ENCODE data around the gene MACROD1. TPM values are rescaled to one million over a fixed set of nuclear protein-coding genes. Genes with fewer than 3 reads are reported as not detected.

The MACROD1 gene
- total and polyA plus RNA-seq, 8 donors, result 13.5 to 25.1 (median 20.3) TPM

DNA sequence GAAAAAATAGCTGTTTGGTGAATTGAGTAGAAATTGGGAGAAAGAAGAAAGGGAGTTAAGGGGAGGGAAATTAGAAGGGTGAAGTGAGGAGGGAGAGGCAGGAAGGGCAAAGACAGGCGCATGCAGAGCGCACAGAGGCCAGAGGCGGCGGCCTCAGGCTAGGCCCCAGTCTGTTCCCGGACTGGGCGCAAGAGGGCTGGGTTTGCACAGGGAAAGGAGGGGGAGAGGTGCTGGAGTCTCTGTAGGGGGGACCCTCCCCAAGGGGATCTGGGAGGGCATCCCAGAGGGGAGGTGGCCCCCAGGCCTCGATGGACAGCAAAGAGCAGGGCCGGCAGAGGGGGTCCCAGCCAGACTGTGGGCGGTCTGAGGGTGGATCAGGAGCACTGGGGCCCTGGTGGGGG, 131.5 kb downstream of the MACROD1 start:
- intact Hi-C loops (cut with DNase I), result no loop called here
- peaks cover 0 to 18% of the 10 kb centered on the region in 2 donors for H3K4me1 ChIP-seq
- H3K36me3 ChIP-seq, result no peaks in the 10 kb centered on the region
- DNase-seq (no peak), ATAC-seq (no peak)
- TF ChIP-seq, protein P1, sequence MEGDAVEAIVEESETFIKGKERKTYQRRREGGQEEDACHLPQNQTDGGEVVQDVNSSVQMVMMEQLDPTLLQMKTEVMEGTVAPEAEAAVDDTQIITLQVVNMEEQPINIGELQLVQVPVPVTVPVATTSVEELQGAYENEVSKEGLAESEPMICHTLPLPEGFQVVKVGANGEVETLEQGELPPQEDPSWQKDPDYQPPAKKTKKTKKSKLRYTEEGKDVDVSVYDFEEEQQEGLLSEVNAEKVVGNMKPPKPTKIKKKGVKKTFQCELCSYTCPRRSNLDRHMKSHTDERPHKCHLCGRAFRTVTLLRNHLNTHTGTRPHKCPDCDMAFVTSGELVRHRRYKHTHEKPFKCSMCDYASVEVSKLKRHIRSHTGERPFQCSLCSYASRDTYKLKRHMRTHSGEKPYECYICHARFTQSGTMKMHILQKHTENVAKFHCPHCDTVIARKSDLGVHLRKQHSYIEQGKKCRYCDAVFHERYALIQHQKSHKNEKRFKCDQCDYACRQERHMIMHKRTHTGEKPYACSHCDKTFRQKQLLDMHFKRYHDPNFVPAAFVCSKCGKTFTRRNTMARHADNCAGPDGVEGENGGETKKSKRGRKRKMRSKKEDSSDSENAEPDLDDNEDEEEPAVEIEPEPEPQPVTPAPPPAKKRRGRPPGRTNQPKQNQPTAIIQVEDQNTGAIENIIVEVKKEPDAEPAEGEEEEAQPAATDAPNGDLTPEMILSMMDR (IDR thresholded peaks at IDR 0.05), result no peak
- no peak overlapping the region for H3K27ac ChIP-seq
- H3K9me3 ChIP-seq, result no peaks in the 10 kb centered on the region
- H3K4me3 ChIP-seq, result no peak overlapping the region
- H3K27me3 ChIP-seq, result peaks cover 36 to 75% of the 10 kb centered on the region in 2 donors

DNA sequence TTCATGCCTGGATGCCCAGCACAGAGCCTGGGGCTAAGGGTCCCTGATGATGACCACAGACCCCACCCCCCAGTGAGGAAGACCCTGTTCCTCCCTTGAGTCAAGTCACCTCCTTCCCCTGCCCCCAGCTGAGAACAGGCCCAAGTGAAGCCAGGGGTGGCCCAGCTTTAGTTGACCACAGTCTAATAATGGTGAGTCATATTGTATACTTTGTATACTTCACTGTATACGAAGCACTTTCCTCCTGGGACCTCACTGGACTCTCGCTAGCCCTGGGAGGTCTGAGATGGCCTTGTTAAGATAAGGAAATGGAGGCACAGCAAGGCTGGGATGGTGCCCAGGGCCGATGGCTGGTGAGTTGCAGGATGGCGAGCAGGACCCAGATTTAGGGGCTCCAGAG, 133.9 kb downstream of the MACROD1 start:
- DNase-seq (no peak), ATAC-seq (no peak)
- Histone ChIP-seq H3K4me3 (no peak overlapping the region), H3K36me3 (no peaks in the 10 kb centered on the region), H3K4me1 (peaks cover 5 to 33% of the 10 kb centered on the region in 2 donors), H3K9me3 (no peaks in the 10 kb centered on the region), H3K27me3 (peaks cover 32 to 71% of the 10 kb centered on the region in 2 donors), H3K27ac (no peak overlapping the region)
- TF ChIP-seq, protein P1 (IDR thresholded peaks at IDR 0.05), result no peak
- intact Hi-C loops (cut with DNase I), result no loop called here

DNA sequence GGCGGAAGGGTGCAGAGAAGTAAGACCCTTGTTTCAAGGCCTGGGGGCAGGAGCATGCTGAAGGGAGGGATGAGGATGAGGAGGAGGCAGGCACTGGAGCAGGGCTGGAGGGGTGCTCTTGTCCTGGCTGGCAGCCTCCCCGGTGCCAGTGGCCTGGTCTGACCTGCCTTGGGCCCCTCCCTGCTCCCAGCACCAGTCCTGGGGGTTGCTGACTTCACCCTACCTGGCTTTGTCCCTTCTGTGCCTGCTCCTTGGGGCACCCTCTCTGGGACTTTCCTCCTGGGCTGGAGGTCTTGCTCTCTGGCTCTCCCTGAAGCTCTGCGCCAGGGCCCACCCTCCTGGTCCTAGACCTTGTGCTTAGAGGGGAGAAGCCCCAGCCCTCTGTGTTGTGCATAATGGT, 134.9 kb downstream of the MACROD1 start:
- peaks cover 5 to 24% of the 10 kb centered on the region in 2 donors for H3K4me1 ChIP-seq
- ATAC-seq, result no peak
- no peak overlapping the region for H3K27ac ChIP-seq
- H3K9me3 ChIP-seq, result no peaks in the 10 kb centered on the region
- peaks cover 21 to 61% of the 10 kb centered on the region in 2 donors for H3K27me3 ChIP-seq
- no peak overlapping the region for H3K4me3 ChIP-seq
- TF ChIP-seq, protein P1 (IDR thresholded peaks at IDR 0.05), result no peak
- no peak for DNase-seq
- H3K36me3 ChIP-seq, result no peaks in the 10 kb centered on the region
- intact Hi-C loops (cut with DNase I), result no loop called here

DNA sequence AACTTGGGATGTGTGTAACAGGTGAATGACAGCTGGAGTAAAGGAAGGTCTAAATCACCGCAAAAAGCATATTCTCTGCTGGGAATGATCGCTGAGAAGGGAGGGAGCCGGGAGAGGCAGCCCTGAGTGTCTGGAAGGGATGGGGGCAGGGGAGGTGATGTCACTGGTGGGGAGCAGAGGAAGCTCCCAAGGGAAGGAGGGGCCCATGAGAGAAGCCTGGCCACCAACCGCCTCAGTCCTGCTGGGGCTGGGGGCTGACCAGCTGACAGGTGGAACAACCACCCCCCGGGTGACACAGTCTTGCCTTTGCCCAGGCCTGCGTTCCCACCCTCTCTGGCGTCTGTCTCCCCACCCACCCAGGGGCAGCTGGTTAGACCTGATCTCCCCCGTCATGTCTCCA, 136.1 kb downstream of the MACROD1 start:
- DNase-seq, result no peak
- H3K9me3 ChIP-seq, result no peaks in the 10 kb centered on the region
- H3K27ac ChIP-seq, result no peak overlapping the region
- TF ChIP-seq, protein P1 (IDR thresholded peaks at IDR 0.05), result no peak
- H3K36me3 ChIP-seq, result no peaks in the 10 kb centered on the region
- intact Hi-C loops (cut with DNase I), result no loop called here
- no peak for ATAC-seq
- peaks cover 5 to 15% of the 10 kb centered on the region in 2 donors for H3K4me1 ChIP-seq
- peaks cover 12 to 51% of the 10 kb centered on the region in 2 donors for H3K27me3 ChIP-seq
- no peak overlapping the region for H3K4me3 ChIP-seq

DNA sequence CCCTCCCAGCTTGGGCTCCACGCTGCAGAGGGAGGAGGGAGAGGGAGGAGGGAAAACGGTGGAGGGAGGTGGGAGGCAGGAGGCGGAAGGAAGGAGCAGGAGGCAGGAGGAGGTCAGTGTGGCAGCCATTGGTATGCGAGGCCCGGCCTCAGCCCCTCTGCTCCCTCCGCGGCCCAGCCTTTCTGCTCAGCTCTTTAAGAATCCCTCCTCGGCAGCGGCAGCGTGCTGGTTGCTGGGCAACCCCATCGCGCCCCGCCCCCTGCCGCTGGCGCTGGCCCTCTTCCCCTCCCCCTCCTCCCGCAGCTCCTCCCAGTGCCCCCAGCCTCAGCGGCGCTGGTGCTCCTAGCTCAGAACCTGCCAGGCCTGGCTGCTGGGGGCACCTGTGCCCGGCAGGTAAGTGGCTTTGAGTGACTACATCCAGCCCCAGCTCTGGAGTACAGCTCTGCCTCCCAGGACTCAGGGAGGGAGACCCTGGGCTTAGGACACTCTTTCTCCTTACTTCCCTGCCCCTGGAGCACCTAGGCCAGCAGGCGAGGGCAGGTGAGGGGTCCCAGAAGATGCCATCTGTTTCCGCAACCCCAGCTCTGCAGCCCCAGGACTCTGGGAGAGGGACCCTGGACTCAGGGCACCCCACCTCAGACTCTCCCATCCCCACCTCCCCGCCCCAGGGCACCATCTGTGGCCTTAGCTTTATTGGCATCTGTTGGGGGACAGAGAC, 137.4 kb downstream of the MACROD1 start:
- intact Hi-C loops (cut with DNase I), result no loop called here
- peak; percentile 52 for ATAC-seq

More for the DNA sequence above, 137.4 kb downstream of the MACROD1 start:
- Histone ChIP-seq H3K27me3 (peaks cover under 1 to 38% of the 10 kb centered on the region in 2 donors), H3K4me1 (peaks cover 5 to 15% of the 10 kb centered on the region in 2 donors), H3K36me3 (no peaks in the 10 kb centered on the region), H3K9me3 (no peaks in the 10 kb centered on the region), H3K4me3 (no peak overlapping the region), H3K27ac (no peak overlapping the region)
- peak in 2 of 4 donors; percentile 38 to 75 for DNase-seq
- TF ChIP-seq, protein P1 (IDR thresholded peaks at IDR 0.05), result no peak
